Fibroblast of mammary gland (primary cell): ENCODE measurements around the gene SZRD1.
A peak's percentile ranks its signal among the peaks of the same experiment; 100 is the strongest.
"Not testable (repeated sequence)": the region's sequence is repeated elsewhere in the genome, so short reads cannot be mapped to it uniquely, and the experiment has no call there.

Source experiments
- DNase-seq: peaks from one replicate; pipeline ENCODE4 v3.0.0-alpha.2; 2010; ENCODE audit warnings: low read depth
- H3K4me3 ChIP-seq: 2 replicates; pipeline ENCODE4 v1.5.1; 2011; ENCODE audit warnings: low read depth, mild to moderate bottlenecking, low read length, moderate library complexity; ENCODE audit not compliant: control insufficient read depth
- TF ChIP-seq, protein P1 (sequence below): conservative IDR thresholded peaks from 2 replicates; pipeline ENCODE4 v1.5.1; 2011; ENCODE audit warnings: low read depth, low read length, inconsistent platforms; ENCODE audit not compliant: control insufficient read depth, insufficient read depth

Gene SZRD1

DNA sequence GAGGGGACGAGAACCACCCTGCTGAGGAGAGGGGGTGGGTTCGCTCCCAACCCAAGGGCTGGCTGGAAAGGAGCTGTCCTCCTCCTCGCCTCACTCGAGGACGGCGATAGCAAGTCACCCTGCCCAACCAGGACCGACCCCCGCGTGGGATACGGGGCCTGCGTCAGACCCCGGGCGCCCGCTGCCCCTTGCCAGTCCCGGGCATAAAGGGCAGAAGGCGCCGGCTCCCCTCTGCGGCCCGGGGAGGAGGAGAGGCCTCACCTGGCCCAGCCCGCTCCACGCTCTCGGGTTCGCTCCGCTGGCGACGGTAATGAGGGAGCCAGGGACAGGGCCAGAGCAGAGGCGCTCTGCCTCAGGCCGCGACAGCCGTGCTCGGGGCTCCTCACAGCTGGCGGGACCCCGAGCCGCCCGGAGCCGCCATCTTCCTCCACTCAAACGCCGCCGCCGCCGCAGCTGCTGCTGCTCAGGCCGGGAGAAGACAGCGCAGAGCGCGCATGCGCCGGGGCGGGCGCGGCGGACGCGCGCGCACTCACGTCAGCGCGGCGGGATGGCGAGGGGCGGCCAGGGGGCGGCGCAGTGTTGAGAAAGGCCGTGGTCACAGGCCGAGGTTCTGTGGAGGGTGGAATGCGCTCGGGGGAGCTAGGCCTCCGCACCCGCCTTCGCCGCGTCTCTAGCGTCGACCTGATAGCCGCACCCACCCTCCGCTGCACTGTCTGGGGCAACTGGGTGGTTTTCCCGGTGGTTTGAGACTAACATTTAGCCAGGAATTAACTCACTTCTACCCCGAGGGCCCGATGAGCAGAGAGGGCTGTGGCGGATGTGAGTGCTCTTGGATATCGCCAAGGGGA lies 14.8 kb upstream of the SZRD1 start, which contains the start of gene FBXO42:
FBXO42 (minus strand) TSS at position 487 of the 848 bp plus-strand sequence. CDS start 37,062 bp downstream, outside the sequence.
- TF ChIP-seq, protein P1, sequence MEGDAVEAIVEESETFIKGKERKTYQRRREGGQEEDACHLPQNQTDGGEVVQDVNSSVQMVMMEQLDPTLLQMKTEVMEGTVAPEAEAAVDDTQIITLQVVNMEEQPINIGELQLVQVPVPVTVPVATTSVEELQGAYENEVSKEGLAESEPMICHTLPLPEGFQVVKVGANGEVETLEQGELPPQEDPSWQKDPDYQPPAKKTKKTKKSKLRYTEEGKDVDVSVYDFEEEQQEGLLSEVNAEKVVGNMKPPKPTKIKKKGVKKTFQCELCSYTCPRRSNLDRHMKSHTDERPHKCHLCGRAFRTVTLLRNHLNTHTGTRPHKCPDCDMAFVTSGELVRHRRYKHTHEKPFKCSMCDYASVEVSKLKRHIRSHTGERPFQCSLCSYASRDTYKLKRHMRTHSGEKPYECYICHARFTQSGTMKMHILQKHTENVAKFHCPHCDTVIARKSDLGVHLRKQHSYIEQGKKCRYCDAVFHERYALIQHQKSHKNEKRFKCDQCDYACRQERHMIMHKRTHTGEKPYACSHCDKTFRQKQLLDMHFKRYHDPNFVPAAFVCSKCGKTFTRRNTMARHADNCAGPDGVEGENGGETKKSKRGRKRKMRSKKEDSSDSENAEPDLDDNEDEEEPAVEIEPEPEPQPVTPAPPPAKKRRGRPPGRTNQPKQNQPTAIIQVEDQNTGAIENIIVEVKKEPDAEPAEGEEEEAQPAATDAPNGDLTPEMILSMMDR: peak; percentile 1
- peak within 1 kb of the TSS; percentile 87 for H3K4me3 ChIP-seq
- peak; percentile 86 for DNase-seq

GRCh38 chr1:16352842-16353535 lies 14.1 kb upstream of the SZRD1 start:
- DNase-seq: no peak
- H3K4me3 ChIP-seq: peak overlapping the region; percentile 62
- TF ChIP-seq, protein P1: no peak

DNA sequence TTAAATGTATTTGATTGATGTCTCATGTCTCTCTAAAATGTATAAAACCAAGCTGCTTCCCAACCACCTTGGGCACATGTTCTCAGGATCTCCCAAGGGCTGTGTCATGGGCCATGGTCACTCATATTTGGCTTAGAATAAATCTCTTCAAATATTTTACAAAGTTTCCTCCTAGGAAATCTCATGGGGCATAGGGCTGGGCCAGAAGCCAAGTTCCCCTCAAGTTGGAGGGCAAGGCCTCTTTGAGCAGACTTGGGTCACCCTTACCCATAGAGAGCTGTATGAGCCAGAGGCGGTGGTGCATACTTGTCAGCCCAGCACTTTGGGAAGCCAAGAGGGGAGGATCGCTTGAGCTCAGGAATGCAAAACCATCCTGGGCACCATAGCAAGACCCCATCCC lies 12.4 kb upstream of the SZRD1 start:
- no peak for DNase-seq
- TF ChIP-seq, protein P1: no peak
- no peak overlapping the region for H3K4me3 ChIP-seq

- no peak for DNase-seq
- TF ChIP-seq, protein P1: no peak
- H3K4me3 ChIP-seq: no peak overlapping the region
Measured at GRCh38 chr1:16356867-16357266, 10.2 kb upstream of the SZRD1 start.

GRCh38 chr1:16365146-16365498 lies 1.9 kb upstream of the SZRD1 start:
- not testable (repeated sequence) for H3K4me3 ChIP-seq, DNase-seq

DNA sequence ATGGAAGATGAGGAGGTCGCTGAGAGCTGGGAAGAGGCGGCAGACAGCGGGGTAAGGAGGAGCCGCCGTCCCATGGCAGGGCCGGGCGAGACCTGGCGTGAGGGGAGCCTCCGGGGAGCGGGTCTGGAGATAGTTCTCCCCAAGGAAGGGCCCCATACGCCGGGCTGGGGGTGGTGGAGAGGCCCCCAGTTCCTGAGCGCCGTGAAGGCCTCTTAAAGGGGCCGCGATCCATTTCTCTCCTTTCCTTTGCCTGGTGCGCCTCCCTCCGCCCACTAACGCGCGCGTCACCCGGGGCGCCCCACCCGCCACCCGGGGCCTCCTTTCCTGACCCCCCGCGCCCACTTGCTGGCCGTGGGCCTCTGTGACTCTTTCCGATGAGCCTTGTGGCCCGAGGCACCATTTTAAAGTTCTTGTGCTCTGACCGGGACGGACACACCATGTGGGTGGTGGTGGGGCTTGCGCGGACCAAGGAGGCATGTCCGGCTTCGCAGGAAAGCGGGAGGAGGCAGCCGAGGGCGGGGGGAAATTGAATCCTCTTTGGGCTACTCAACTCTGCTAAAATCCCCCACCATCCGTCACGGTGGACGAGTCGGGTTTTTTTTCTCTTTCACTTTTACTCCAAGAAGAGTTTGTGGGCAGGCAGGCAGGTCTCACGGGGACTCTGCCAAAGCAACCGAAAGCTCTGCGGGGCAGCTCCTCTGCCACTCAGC lies 371 bp downstream of the SZRD1 start:
- DNase-seq: peak; percentile 76
- TF ChIP-seq, protein P1: no peak
- peak overlapping the region; percentile 74 for H3K4me3 ChIP-seq
